C4-2B (cell line): ENCODE data around the gene CST7.
"Not testable (repeated sequence)": the region's sequence is repeated elsewhere in the genome, so short reads cannot be mapped to it uniquely, and the experiment has no call there.

Experiments
- H3K27ac ChIP-seq: fragments of 450-650 bp; 2 replicates; pipeline ENCODE4 v1.5.1; 2017
- CTCF ChIP-seq: fragments of 450-650 bp; conservative IDR thresholded peaks from 2 replicates; pipeline ENCODE4 v1.5.1; 2017; ENCODE audit warnings: mild to moderate bottlenecking
- ZFX ChIP-seq: fragments of 450-650 bp; IDR thresholded peaks from 2 replicates; pipeline ENCODE4 v1.6.1; 2017

Gene CST7

GRCh38 chr20:24917797-24918578 is 31.1 kb upstream of the CST7 start:
- no peak for TF ChIP-seq ZFX
- peak; percentile 92 for TF ChIP-seq CTCF

GRCh38 chr20:24918579-24919566 is 30.2 kb upstream of the CST7 start:
- H3K27ac ChIP-seq = no peak overlapping the region
- TF ChIP-seq ZFX (no peak), CTCF (peak; percentile 60)

More at GRCh38 chr20:24917797-24918578, 31.1 kb upstream of the CST7 start:
- no peak overlapping the region for H3K27ac ChIP-seq

GRCh38 chr20:24919665-24920064 is 29.4 kb upstream of the CST7 start:
- H3K27ac ChIP-seq = not testable (repeated sequence)

GRCh38 chr20:24920706-24921105 is 28.4 kb upstream of the CST7 start:
- H3K27ac ChIP-seq = not testable (repeated sequence)

GRCh38 chr20:24929259-24929658 is 19.8 kb upstream of the CST7 start:
- H3K27ac ChIP-seq = not testable (repeated sequence)

GRCh38 chr20:24929867-24930723 is 19.0 kb upstream of the CST7 start:
- H3K27ac ChIP-seq = peak overlapping the region; percentile 80

- H3K27ac ChIP-seq = peak overlapping the region; percentile 80
- peak; percentile 67 for TF ChIP-seq CTCF
Observed at GRCh38 chr20:24930724-24931688, 18.1 kb upstream of the CST7 start.

- not testable (repeated sequence) for H3K27ac ChIP-seq
Observed at GRCh38 chr20:24931893-24932292, 17.2 kb upstream of the CST7 start.

GRCh38 chr20:24933266-24933908 is 15.7 kb upstream of the CST7 start:
- TF ChIP-seq ZFX = no peak
- TF ChIP-seq CTCF = no peak
- H3K27ac ChIP-seq = no peak overlapping the region
